Heart right ventricle (tissue), 16 donors: ENCODE results near the gene RTN4IP1. TPM values are rescaled to one million over a fixed set of nuclear protein-coding genes. Genes with fewer than 3 reads are reported as not detected.

Experiments used
- ATAC-seq, 8 donors: fragments of 200-7000 bp; cut with Tn5 transposase; one replicate each; pipeline ENCODE4 v1.9.1; 2020; ENCODE audit warnings: mild to moderate bottlenecking in 8 of 8, moderate library complexity in 8 of 8, moderate number of reproducible peaks in 1 of 8
- DNase-seq, 2 donors: peaks; one replicate each; pipeline ENCODE4 v3.0.0-alpha.2; 2020
- H3K27ac ChIP-seq, 10 donors: fragments of 200-600 bp; sonication (generic) in 2 of 10; one replicate each; pipeline versions ENCODE4 v1.5.0 to v1.8.0; 2020 to 2022; ENCODE audit warnings: mild to moderate bottlenecking in 3 of 10
- H3K27me3 ChIP-seq, 7 donors: fragments of 200-600 bp; one replicate each; pipeline ENCODE4 v1.8.0; 2021 to 2022; ENCODE audit warnings: mild to moderate bottlenecking in 2 of 7
- H3K36me3 ChIP-seq, 9 donors: fragments of 200-600 bp; sonication (generic) in 1 of 9; one replicate each; pipeline versions ENCODE4 v1.5.0 to v1.8.0; 2020 to 2022; ENCODE audit warnings: mild to moderate bottlenecking in 2 of 9
- H3K4me1 ChIP-seq, 9 donors: fragments of 200-600 bp; sonication (generic) in 1 of 9; one replicate each; pipeline versions ENCODE4 v1.5.0 to v1.8.0; 2020 to 2022; ENCODE audit warnings: mild to moderate bottlenecking in 4 of 9
- H3K4me3 ChIP-seq, 10 donors: fragments of 200-600 bp; sonication (generic) in 2 of 10; one replicate each; pipeline versions ENCODE4 v1.5.0 to v1.8.0; 2020 to 2022; ENCODE audit warnings: mild to moderate bottlenecking in 7 of 10, moderate library complexity in 2 of 10
- H3K9me3 ChIP-seq, 11 donors: fragments of 200-600 bp in 10 of 11; sonication (generic) in 2 of 11; one replicate each; pipeline versions ENCODE4 v1.5.0 to v1.8.0; 2013 to 2022; ENCODE audit warnings: mild to moderate bottlenecking in 2 of 11, control low read depth in 1 of 11, moderate library complexity in 1 of 11
- WGBS, 2 donors: extraction: QIAGEN DNeasy Blood & Tissue Kit; methylation state at CpG; one replicate each; pipeline ENCODE4 v1.1.7; 2013; ENCODE audit warnings: inconsistent platforms in 1 of 2; 5-methylcytosine and 5-hydroxymethylcytosine counted together
- intact Hi-C, 10 donors: fragments of 100-400 bp; cut with DNase I; formaldehyde crosslinking; loops; one replicate each; pipeline versions ENCODE4 v1.11.1 to v1.14.2; 2022
- polyA plus RNA-seq, 2 donors: library from polyadenylated mRNA; stranded (reverse); fragments of 200-250 nt; gene quantifications; one replicate each; pipeline ENCODE4 v1.2.3, GENCODE V29; 2013
- total RNA-seq, 10 donors: library from RNA; stranded (reverse); fragmentation: NEBNext Ultra II Directional in 3 of 10; extraction: Animal tissue kit (Norgen Biotek cat#: 25700) in 3 of 10; gene quantifications; one replicate each; pipeline versions ENCODE4 v1.2.1 to v1.2.4, GENCODE V29; 2021 to 2023
- TF ChIP-seq, protein P1 (sequence below), 9 donors: fragments of 200-600 bp; sonication (generic) in 2 of 9; IDR thresholded peaks; one replicate each; pipeline versions ENCODE4 v1.5.0 to v1.8.0; 2021 to 2022; ENCODE audit warnings: antibody characterized with exemption in 9 of 9, mild to moderate bottlenecking in 5 of 9, moderate library complexity in 1 of 9
- donor health status: Arrhythmogenic right ventricular cardiomyopathy.
- donor health status: ischemic (EF 13 %, LVEDD 7.1; RV severe dilation, severe dysfunction).
- donor health status: healthy with polysubstance abuse.
- donor health status: DM: no; HTN: yes; CAD: no.
- donor health status: DM: no; HTN: no; CAD: no.
- donor health status: ischemic (EF 25% LVEDD 6.9; RV normal size, moderate dysfunction).
- donor health status: ischemic (EF 25% LVEDD 5.7; RV mildly dilated, moderate dysfunction).
- donor health status: healthy.
- donor health status: DM: yes; HTN: yes; CAD: no.
- donor health status: Ischemic cardiomyopathy.
- donor health status: ischemic (EF 35%, LVEDD 5.7; RV mildly dilated, moderate dysfunction).
- donor health status: nonischemic (EF 11% LVEDD 7.7; RV severe dilation, severe dysfunction).
- donor health status: DM: yes; HTN: yes; CAD: no.
- donor health status: PGD.
- donor health status: ischemic (EF 29% LVEDD 5.4; RV normal size, mild dysfunction).
- donor health status: nonischemic (EF 23%, LVEDD 6.1; RV moderate dilation, normal function).

The RTN4IP1 gene
- total and polyA plus RNA-seq, 12 donors: 8.8 to 23.3 (median 15.5) TPM

DNA sequence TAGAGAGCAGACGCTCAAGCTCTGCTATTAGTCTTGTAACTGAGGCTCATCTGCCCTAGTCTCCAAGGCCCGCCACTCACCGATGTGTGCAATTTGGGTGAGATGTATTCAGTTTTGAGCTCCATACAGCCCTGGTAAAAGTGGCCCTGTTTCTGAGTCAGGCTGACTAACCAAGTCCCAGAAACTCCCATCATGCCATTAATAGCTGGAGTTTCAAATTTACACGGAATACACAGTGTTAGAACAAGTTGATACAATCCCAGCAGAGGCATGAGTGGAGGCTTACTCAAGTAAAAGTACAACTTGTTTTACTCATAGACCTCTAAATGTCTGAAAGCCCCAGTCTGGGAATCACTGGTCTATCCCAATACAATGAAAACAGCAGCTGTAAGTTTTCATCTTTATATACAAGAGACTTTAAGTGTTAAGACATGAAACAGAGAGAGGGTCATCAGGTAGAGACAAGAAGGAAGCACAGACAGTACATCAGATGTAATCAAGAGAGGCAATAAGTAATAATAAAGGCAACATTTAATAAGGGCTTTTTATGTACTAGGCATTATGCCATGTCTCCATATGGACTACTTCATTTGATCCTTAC is 42.4 kb downstream of the RTN4IP1 start:
- TF ChIP-seq, protein P1, sequence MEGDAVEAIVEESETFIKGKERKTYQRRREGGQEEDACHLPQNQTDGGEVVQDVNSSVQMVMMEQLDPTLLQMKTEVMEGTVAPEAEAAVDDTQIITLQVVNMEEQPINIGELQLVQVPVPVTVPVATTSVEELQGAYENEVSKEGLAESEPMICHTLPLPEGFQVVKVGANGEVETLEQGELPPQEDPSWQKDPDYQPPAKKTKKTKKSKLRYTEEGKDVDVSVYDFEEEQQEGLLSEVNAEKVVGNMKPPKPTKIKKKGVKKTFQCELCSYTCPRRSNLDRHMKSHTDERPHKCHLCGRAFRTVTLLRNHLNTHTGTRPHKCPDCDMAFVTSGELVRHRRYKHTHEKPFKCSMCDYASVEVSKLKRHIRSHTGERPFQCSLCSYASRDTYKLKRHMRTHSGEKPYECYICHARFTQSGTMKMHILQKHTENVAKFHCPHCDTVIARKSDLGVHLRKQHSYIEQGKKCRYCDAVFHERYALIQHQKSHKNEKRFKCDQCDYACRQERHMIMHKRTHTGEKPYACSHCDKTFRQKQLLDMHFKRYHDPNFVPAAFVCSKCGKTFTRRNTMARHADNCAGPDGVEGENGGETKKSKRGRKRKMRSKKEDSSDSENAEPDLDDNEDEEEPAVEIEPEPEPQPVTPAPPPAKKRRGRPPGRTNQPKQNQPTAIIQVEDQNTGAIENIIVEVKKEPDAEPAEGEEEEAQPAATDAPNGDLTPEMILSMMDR (IDR thresholded peaks at IDR 0.05): no peak
- no peaks in the 10 kb centered on the region for H3K27me3 ChIP-seq
- no peaks in the 10 kb centered on the region for H3K9me3 ChIP-seq
- no peak for ATAC-seq
- intact Hi-C loops: no loop called here
- DNase-seq: no peak
- peaks cover 0 to 75% (median 4%) of the 10 kb centered on the region in 9 donors for H3K36me3 ChIP-seq
- no peak overlapping the region for H3K4me3 ChIP-seq
- WGBS, 2 donors: 97% methylated on average over 4 of the region's 4 CpGs
- H3K4me1 ChIP-seq: peaks cover 0 to 11% (median 0%) of the 10 kb centered on the region in 9 donors
- H3K27ac ChIP-seq: no peak overlapping the region

DNA sequence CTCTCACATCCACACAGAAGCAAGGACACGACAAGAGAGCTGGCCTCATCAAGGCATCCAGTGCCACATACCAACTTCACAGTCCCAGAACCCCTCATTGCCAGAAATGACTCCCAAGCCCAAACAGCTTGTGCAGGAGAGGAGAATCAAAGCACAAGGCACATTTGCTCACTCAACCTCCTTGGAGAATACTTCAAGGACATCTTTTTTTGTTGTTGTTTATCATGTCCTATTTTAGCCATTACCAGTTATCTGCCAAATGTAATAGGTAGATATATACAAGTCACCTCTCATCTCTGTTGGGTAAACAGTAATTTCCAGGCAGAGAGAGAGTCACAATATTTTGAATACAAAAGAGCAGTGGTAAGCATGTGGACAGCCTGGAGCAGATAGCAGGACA is 47.8 kb downstream of the RTN4IP1 start:
- intact Hi-C loops: no loop called here
- DNase-seq: no peak
- peak in 2 of 8 donors; percentile 42 to 49 for ATAC-seq
- peaks cover 0 to 69% (median 4%) of the 10 kb centered on the region in 9 donors for H3K36me3 ChIP-seq
- H3K4me1 ChIP-seq: peaks cover 0 to 11% (median 0%) of the 10 kb centered on the region in 9 donors
- WGBS, 2 donors: 48 to 63% methylated on average over 1 of the region's 1 CpG
- H3K4me3 ChIP-seq: no peak overlapping the region
- H3K27ac ChIP-seq: no peak overlapping the region
- no peaks in the 10 kb centered on the region for H3K27me3 ChIP-seq
- TF ChIP-seq, protein P1 (IDR thresholded peaks at IDR 0.05): no peak
- no peaks in the 10 kb centered on the region for H3K9me3 ChIP-seq

DNA sequence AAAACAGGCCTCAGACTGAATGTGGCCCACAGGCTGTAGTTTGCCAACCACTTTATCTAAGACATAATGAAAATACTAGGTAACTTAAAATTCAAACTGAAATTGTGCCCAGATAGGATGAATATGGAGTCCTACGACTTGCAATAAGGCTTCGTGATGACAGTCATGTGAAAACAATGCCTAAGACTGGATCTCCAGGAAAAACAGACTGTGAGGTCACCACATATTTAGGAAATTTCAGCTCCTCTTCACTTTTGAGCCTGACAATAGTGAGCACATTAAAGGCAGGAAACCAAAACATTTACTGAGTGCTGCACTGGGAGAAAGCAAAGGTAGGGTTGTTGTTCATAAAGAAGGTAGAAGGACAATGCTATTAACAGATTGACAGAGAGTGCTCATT is 50.0 kb downstream of the RTN4IP1 start:
- no peak for ATAC-seq
- WGBS, 2 donors: 85 to 91% methylated on average over 2 of the region's 2 CpGs
- Histone ChIP-seq H3K4me1 (peaks cover 0 to 11% (median 0%) of the 10 kb centered on the region in 9 donors), H3K36me3 (peaks cover 0 to 72% (median 0%) of the 10 kb centered on the region in 9 donors), H3K4me3 (no peak overlapping the region), H3K27ac (no peak overlapping the region), H3K9me3 (no peaks in the 10 kb centered on the region), H3K27me3 (no peaks in the 10 kb centered on the region)
- DNase-seq: no peak
- TF ChIP-seq, protein P1 (IDR thresholded peaks at IDR 0.05): no peak
- intact Hi-C loops: loop anchor here in 1 of 10 donors (10.0 kb wide), 1 partner anchor 234 kb away; no protein-coding TSS in a partner anchor

- Histone ChIP-seq H3K36me3 (peaks cover 0 to 74% (median 9%) of the 10 kb centered on the region in 9 donors), H3K9me3 (no peaks in the 10 kb centered on the region), H3K27me3 (no peaks in the 10 kb centered on the region), H3K4me1 (peaks cover 0 to 22% (median 0%) of the 10 kb centered on the region in 9 donors), H3K4me3 (no peak overlapping the region), H3K27ac (peak overlapping the region in 1 of 10 donors; percentile 50)
- DNase-seq (no peak), ATAC-seq (no peak)
- intact Hi-C loops: loop anchor here in 1 of 10 donors (10.0 kb wide), 1 partner anchor 230 kb away; no protein-coding TSS in a partner anchor
- TF ChIP-seq, protein P1 (IDR thresholded peaks at IDR 0.05): no peak
- 88 to 89% methylated on average over 16 of the region's 16 CpGs for WGBS, 2 donors
These were observed 54.4 kb downstream of the RTN4IP1 start for GRCh38 chr6:106574741-106575458.
